ENCODE measurements around the gene CNTN5.

GRCh38 chr11:99443276-99443675, 422.5 kb downstream of the CNTN5 start:
- TF ChIP-seq CTCF (IDR thresholded peaks at IDR 0.05) (no peak), POLR2A (IDR thresholded peaks at IDR 0.05) (no peak)
